ENCODE results near the gene DDHD1.

Gene DDHD1

DNA sequence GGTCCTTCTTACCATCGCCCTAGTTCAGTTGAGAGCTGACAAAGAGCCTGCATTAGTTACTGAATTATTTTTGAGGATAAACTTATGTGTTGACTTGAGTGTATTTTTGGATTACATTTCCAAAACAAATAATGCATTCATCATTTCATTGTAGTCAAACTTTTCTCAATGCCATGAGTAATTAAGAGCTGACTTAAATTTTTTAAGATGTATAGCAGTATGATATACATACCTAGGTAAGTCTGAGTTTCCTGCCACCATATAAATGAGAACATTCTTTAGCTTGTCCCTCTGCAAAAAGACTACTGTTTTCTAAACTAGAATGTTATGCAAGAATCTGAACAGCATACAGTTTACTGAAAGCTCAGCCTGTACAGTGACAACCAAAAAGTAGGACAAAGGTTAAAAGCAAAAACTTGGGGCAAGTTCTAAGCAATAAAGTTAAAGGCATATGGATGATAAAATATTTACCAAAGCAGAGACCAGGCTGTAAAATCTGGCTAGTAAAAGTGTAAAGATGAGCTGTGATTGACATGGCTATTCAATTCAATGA is 120.2 kb downstream of the DDHD1 start:
- TF ChIP-seq, protein P1, sequence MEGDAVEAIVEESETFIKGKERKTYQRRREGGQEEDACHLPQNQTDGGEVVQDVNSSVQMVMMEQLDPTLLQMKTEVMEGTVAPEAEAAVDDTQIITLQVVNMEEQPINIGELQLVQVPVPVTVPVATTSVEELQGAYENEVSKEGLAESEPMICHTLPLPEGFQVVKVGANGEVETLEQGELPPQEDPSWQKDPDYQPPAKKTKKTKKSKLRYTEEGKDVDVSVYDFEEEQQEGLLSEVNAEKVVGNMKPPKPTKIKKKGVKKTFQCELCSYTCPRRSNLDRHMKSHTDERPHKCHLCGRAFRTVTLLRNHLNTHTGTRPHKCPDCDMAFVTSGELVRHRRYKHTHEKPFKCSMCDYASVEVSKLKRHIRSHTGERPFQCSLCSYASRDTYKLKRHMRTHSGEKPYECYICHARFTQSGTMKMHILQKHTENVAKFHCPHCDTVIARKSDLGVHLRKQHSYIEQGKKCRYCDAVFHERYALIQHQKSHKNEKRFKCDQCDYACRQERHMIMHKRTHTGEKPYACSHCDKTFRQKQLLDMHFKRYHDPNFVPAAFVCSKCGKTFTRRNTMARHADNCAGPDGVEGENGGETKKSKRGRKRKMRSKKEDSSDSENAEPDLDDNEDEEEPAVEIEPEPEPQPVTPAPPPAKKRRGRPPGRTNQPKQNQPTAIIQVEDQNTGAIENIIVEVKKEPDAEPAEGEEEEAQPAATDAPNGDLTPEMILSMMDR (conservative IDR thresholded peaks at IDR 0.05; ENCODE audit: low read depth, low read length): no peak
- DNase-seq (ENCODE audit: low read depth): no peak
- H3K4me3 ChIP-seq (ENCODE audit: low read length): no peak overlapping the region

DNA sequence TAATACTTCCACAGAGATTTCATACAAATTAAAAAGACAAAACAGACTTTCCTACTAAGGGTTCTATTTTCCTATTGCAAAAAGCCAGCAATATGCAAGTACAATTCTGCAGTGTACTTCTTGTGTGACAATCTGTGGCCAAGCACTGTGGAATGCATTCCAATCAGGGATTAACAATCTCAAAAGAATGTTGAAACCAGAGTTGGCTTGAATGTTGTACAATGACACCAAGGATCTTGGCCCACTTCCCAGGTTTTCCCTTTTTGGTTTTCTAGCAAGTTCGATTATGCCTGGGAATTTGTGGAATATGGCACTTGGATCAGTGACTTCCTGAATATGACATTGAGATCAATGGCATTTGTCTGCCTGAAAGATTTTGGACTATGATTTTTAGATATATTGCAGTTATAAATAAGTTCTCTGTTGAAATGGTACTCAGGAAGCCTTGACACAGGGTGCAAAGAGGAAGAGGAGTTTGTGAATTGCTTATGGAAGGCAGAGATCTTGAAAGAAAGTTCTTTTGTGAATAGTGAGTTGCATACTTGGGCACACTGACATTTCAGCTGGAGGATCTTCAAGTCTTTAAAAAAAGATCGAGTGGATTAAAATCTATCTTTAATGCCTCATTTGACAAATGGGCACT is 120.8 kb downstream of the DDHD1 start:
- peak; percentile 87 for DNase-seq (ENCODE audit: low read depth)
- no peak overlapping the region for H3K4me3 ChIP-seq (ENCODE audit: low read length)
- TF ChIP-seq, protein P1 (conservative IDR thresholded peaks at IDR 0.05; ENCODE audit: low read depth, low read length): no peak

- TF ChIP-seq, protein P1 (conservative IDR thresholded peaks at IDR 0.05; ENCODE audit: low read depth, low read length): no peak
- H3K4me3 ChIP-seq (ENCODE audit: low read length): no peak overlapping the region
- DNase-seq (ENCODE audit: low read depth): no peak
These were observed 125.6 kb downstream of the DDHD1 start for GRCh38 chr14:53027562-53027961.

DNA sequence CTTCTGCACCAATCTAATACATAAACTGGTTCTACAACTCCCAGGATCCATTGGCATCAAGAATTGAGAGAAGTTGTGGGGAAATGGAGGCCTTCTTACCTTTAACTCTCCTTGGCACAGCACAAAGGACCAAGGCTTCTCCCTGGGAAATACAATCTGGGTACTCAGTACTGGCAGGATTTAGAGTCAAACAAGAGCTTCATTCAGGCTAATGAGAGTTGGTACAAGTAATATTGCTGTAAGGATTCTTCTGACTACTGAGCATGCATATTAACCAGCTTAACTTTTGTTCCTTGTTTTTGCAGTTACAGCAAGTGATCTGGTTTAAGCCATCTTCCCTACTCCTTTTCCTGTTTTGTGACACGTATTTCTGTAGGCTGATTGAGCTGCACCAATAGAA is 126.1 kb downstream of the DDHD1 start:
- no peak for DNase-seq (ENCODE audit: low read depth)
- TF ChIP-seq, protein P1 (conservative IDR thresholded peaks at IDR 0.05; ENCODE audit: low read depth, low read length): no peak
- H3K4me3 ChIP-seq (ENCODE audit: low read length): no peak overlapping the region

- DNase-seq (ENCODE audit: low read depth): no peak
These were observed 129.8 kb downstream of the DDHD1 start for GRCh38 chr14:53023325-53023724.

DNA sequence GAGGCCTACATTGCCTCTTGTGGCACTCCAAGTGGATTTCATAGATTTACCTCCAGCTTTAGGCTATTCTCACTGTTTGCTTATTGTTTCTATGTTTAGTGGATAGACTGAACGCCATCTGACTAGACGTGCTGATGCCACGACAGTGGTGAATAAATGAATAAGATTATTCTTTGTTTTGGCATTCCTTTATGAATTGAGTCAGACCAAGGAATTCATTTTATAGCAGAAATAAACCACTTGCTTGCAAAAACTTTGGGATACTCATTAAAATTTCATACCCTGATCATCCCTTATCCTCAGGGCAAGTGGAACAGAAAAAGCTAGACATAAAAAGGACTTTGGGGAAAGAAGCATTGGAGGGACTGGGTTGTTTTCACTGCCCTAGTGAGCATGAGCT is 130.5 kb downstream of the DDHD1 start:
- H3K4me3 ChIP-seq (ENCODE audit: low read length): no peak overlapping the region
- TF ChIP-seq, protein P1 (conservative IDR thresholded peaks at IDR 0.05; ENCODE audit: low read depth, low read length): no peak
- DNase-seq (ENCODE audit: low read depth): no peak

More at GRCh38 chr14:53023325-53023724, 129.8 kb downstream of the DDHD1 start:
- TF ChIP-seq, protein P1 (conservative IDR thresholded peaks at IDR 0.05; ENCODE audit: low read depth, low read length): no peak
- no peak overlapping the region for H3K4me3 ChIP-seq (ENCODE audit: low read length)

All from retinal pigment epithelial cell (primary cell).